ENCODE results near the gene KCNMA1. TPM values are rescaled to one million over a fixed set of nuclear protein-coding genes. Genes with fewer than 3 reads are reported as not detected.

Gene KCNMA1
- total RNA-seq, 2 donors from 2014 or later = 23.2 to 44.5 TPM

DNA sequence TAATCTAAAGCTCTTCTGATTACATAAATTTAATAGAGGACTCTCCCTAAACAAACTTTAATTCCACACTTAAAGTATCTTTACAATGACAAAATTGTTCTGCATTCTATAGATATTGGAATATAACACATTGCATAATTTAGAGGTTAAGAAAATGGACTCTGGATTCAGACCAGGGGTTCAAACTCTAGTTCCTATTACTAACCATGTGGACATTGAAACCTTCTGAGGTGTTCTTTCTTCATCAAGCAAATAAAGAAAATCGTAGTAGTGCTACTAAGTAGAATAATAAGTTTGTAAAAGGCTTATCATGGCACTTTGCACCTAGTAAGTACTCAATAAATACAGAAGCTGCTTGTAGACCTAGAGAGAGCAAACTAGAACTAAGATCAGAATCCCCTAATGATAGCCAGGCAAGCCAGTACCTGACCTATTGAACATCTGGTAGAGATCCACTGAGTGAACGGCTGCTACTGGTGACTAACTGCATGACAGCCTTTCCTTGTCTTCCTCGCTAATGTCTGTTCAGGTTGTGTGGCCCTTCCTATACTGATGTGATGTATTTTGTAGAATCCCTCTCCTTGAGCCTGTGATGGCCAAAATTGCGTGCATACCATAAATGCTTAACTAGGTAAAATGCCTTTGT, 430.3 kb downstream of the KCNMA1 start:
- no peaks in the 10 kb centered on the region for H3K9me3 ChIP-seq
- no peak for DNase-seq
- no peak overlapping the region for H3K27ac ChIP-seq
- H3K4me1 ChIP-seq = no peaks in the 10 kb centered on the region
- H3K9ac ChIP-seq (ENCODE audit: low read depth in 2 of 2, low read length in 2 of 2) = no peak overlapping the region
- no peak overlapping the region for H3K4me3 ChIP-seq
- no peaks in the 10 kb centered on the region for H3K27me3 ChIP-seq
- H3K36me3 ChIP-seq = no peaks in the 10 kb centered on the region
- intact Hi-C loops (cut with DNase I) = no loop called here
- TF ChIP-seq, protein P1, sequence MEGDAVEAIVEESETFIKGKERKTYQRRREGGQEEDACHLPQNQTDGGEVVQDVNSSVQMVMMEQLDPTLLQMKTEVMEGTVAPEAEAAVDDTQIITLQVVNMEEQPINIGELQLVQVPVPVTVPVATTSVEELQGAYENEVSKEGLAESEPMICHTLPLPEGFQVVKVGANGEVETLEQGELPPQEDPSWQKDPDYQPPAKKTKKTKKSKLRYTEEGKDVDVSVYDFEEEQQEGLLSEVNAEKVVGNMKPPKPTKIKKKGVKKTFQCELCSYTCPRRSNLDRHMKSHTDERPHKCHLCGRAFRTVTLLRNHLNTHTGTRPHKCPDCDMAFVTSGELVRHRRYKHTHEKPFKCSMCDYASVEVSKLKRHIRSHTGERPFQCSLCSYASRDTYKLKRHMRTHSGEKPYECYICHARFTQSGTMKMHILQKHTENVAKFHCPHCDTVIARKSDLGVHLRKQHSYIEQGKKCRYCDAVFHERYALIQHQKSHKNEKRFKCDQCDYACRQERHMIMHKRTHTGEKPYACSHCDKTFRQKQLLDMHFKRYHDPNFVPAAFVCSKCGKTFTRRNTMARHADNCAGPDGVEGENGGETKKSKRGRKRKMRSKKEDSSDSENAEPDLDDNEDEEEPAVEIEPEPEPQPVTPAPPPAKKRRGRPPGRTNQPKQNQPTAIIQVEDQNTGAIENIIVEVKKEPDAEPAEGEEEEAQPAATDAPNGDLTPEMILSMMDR (IDR thresholded peaks at IDR 0.05) = no peak

GRCh38 chr10:77205135-77205534, 432.5 kb downstream of the KCNMA1 start:
- Histone ChIP-seq H3K9ac (ENCODE audit: low read depth in 2 of 2, low read length in 2 of 2) (no peak overlapping the region), H3K4me3 (no peak overlapping the region), H3K36me3 (no peaks in the 10 kb centered on the region), H3K27me3 (no peaks in the 10 kb centered on the region), H3K4me1 (no peaks in the 10 kb centered on the region), H3K27ac (no peak overlapping the region), H3K9me3 (no peaks in the 10 kb centered on the region)
- intact Hi-C loops (cut with DNase I) = no loop called here
- TF ChIP-seq, protein P1 (IDR thresholded peaks at IDR 0.05) = no peak
- DNase-seq = no peak

DNA sequence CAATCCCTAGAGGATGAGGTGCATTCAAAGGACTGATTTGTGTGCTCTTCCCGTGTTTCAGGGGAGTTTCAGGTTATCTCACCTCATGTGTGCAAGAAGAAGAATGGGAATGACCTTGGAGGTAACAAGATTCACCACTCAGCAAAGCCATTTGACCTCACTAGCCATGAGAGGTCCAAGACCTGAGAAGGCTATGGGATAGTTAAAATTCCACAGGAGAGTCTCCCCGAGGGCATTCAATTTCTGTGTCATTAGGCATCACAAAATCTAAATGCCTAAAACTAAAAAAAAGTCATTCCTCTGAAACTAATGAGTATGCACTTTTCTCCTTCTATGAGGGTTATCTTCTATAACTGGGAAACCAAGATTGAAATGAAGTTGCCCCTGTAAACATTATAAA, 433.4 kb downstream of the KCNMA1 start:
- H3K27ac ChIP-seq = no peak overlapping the region
- H3K4me1 ChIP-seq = no peaks in the 10 kb centered on the region
- no peaks in the 10 kb centered on the region for H3K9me3 ChIP-seq
- intact Hi-C loops (cut with DNase I) = no loop called here
- DNase-seq = no peak
- no peak overlapping the region for H3K9ac ChIP-seq (ENCODE audit: low read depth in 2 of 2, low read length in 2 of 2)
- H3K27me3 ChIP-seq = no peaks in the 10 kb centered on the region
- no peak overlapping the region for H3K4me3 ChIP-seq
- TF ChIP-seq, protein P1 (IDR thresholded peaks at IDR 0.05) = no peak
- H3K36me3 ChIP-seq = no peaks in the 10 kb centered on the region

DNA sequence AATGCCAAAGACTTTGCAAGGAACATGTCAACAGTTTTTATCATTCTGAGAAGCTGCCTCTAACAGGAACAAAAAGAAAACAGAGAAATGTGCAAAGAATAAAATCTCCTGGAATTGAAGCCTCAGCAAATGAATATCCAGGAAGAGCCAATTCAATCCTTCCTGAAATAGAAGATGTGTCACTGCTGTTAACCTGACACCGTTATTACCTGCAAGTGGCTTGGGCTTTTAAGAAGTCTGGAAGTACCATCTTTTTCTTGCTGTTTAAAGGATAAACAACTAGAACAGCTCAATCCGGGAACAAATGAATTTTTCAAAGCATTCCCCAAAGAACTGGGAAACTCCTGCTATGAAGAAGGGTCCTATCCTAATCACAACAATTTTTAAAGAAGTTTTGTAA, 434.8 kb downstream of the KCNMA1 start:
- Histone ChIP-seq H3K4me1 (no peaks in the 10 kb centered on the region), H3K27ac (no peak overlapping the region), H3K9me3 (no peaks in the 10 kb centered on the region), H3K9ac (ENCODE audit: low read depth in 2 of 2, low read length in 2 of 2) (no peak overlapping the region), H3K4me3 (no peak overlapping the region), H3K27me3 (no peaks in the 10 kb centered on the region), H3K36me3 (no peaks in the 10 kb centered on the region)
- DNase-seq = no peak
- TF ChIP-seq, protein P1 (IDR thresholded peaks at IDR 0.05) = no peak
- intact Hi-C loops (cut with DNase I) = no loop called here

DNA sequence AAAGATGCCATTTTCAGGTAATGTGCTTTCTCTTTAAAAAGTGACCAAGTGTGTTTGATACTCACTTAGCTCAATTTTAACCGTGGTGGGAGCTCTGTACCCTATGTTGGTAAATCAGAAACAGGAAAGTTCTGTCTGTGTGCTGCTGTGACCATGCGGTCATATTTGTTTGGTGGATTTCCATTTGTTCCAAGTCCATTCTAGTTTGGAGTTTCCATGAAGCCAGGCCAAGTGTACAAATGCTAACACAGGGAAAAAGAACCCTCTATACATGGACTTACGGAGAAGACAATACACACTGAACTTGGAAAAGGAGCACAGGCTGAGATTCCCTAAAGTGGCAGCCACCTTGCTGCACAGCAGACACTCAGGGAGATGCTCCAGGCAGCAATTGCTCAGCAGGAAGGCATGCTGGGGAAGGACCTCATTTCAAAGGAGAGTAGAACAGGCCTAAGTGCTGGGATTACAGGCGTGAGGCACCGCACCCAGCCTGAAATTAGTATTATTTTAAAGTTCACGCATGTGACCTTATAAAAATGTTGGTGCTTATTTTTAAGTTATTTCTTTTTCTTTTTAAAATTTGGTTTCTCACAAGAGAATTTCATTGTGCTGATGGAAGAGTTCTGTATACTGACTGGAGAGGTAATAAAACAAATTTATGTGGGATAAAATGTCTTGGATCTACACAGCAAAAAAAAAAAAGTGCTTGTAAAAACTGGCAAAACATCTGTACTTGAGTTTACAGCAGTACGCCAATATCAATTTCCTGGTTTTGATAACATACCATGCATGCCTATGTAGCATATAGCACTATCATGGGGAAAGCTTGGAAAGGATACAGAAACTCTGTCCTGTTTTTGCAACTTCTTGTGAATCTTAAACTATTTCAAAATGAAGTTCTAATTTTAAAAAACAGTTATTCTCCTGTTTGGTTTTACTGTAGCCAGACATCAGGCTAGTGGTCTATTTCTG, 436.2 kb downstream of the KCNMA1 start:
- H3K36me3 ChIP-seq = no peaks in the 10 kb centered on the region
- H3K4me1 ChIP-seq = no peaks in the 10 kb centered on the region
- H3K4me3 ChIP-seq = no peak overlapping the region
- no peak for DNase-seq
- no peaks in the 10 kb centered on the region for H3K9me3 ChIP-seq
- no peak overlapping the region for H3K9ac ChIP-seq (ENCODE audit: low read depth in 2 of 2, low read length in 2 of 2)
- no peak overlapping the region for H3K27ac ChIP-seq
- intact Hi-C loops (cut with DNase I) = no loop called here
- TF ChIP-seq, protein P1 (IDR thresholded peaks at IDR 0.05) = no peak
- H3K27me3 ChIP-seq = no peaks in the 10 kb centered on the region
